CD4-positive, alpha-beta T cell treated with Interferon gamma for 1 hour (primary cell): Measurements from ENCODE around the gene SNX18.
"Not testable (repeated sequence)": the region's sequence is repeated elsewhere in the genome, so short reads cannot be mapped to it uniquely, and the experiment has no call there.

Source experiments
- DNase-seq: peaks from one replicate; pipeline ENCODE4 v3.0.0-alpha.2; 2020

Gene SNX18

DNA sequence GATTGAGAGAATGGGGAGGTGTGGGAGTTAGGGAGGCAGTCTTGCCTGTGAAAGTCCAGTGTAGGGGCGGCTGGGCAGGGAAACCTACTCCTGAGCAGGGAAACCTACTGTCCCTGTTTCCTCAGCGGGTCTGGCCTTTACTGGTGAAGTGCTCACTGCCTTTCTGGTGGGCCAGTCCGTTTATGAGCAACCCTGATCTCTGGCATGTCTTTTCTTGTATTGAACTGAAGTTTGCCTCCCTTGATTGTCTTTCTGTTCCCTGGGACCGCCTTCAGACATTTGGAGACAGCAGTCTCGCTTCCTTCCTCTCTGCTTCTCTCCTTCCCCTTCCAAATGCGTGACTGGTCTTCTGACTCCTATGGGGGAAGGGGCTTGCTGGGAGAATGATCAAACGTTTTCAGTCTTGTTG is 2.9 kb downstream of the SNX18 start:
- peak; percentile 8 for DNase-seq

- DNase-seq: no peak
Observed at GRCh38 chr5:54520940-54521339, 3.4 kb downstream of the SNX18 start.

GRCh38 chr5:54521856-54522479 is 4.4 kb downstream of the SNX18 start:
- no peak for DNase-seq

GRCh38 chr5:54523534-54523933 is 6.0 kb downstream of the SNX18 start:
- no peak for DNase-seq

DNA sequence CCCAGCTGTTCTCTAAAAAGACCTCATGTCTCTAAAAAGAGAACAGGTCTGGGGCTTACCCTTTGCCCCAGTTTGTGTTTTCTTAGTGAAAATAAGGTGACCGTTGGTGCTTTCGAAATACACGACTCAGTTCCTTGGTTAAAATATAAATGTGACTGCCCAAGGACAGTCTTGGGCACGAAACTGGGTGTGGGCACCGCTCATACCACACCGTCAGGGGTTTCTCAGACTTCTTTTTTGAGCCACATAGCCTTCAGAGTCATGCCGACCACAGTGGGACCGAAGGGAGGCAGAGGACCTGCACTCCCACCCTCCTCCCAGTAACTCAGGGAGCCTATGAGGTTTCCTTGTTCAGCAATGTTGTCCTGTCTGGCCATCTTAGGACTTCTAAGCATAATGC is 6.5 kb downstream of the SNX18 start:
- no peak for DNase-seq

DNA sequence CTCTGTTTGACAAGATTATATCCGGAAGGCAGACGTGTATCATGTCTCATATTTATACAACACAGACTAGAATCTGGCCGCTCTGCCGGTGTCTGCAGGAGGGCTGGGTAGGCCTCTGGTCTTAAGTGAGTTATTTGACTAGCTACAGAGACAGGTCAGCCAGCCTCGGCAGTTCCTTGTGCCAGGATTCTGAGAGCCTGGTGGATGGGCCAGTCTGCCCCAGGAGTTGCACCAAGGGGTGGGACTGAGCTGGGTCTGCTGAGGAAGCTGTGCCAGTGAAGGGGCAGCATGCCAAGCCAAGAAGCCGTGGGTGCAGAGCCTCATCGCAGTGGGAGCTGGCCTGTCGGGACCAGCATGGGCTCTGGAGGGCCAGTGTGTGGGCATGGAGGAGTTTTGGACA is 7.1 kb downstream of the SNX18 start:
- DNase-seq: no peak

DNA sequence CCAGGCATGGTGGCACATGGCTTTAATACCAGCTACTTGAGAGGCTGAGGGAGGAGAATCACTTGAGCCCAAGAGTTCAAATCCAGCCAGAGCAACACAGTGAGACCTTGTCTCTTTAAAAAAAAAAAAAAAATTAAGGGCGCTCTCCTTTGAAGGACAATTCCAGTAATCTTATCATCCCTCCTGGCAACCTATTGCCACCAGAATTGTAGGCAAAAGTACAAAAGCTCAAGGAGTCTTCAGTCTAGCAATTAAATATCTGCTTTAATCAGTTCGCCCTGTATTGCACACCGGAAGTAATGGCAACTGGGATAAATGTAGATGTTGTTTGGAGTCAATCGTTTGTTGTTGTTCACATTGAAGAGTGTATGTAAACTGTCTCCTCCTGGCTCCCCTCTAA is 7.7 kb downstream of the SNX18 start:
- DNase-seq: no peak

DNA sequence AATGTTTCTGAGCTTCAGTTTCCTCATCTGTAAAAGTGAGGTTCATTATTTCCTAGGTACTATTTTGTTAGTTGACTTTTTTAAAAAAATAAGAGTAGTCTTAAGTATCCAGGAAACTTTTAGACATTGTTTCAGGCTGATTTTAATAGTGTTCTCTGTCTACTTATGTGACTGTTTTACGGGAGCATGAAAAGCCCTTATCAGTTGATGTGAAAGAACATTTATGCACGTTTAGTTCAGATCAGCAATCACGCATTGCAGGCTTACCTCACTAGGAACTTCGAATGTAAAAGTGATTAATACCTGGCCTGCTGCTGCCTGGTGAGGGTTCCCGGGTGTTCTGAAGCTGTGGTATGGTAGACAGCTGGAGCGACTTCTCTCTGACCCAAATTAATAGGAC is 8.1 kb downstream of the SNX18 start:
- no peak for DNase-seq

DNA sequence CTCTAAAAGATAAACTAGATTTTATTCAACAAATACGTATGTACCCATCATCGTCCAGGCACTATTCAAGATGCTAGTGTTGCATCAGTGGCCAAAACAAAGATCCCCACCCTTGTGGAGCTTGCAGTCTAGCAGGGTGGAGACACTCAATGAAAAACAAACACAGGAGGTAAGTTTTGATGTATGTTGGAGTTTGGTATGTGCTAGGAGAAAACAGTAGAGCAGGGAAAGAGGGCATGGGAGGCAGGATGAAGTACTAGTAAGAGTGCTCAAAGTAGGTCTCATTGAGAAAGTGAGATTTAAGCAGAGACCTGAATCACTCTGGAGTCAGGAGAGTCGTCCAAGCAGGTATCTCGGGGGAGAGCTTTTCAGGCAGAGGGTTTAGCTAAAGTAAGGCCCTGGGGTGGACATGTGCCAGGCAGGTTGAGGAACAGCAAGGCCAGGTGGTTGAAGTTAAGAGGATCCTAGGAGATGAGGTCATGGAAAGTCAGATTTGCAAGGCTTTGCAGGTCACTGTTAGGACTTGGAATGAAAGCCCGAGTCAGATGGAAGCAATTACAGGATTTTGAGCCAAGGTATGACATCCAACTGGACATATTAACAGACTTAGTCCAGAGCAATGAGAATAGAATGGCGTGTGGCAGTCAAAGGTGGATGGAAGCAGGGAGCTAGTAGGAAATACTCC is 9.2 kb downstream of the SNX18 start:
- no peak for DNase-seq

GRCh38 chr5:54528633-54529209 is 11.2 kb downstream of the SNX18 start:
- no peak for DNase-seq

- DNase-seq: no peak
Observed at GRCh38 chr5:54529565-54529964, 12.0 kb downstream of the SNX18 start.

- no peak for DNase-seq
Observed at GRCh38 chr5:54531546-54531945, 14.0 kb downstream of the SNX18 start.

DNA sequence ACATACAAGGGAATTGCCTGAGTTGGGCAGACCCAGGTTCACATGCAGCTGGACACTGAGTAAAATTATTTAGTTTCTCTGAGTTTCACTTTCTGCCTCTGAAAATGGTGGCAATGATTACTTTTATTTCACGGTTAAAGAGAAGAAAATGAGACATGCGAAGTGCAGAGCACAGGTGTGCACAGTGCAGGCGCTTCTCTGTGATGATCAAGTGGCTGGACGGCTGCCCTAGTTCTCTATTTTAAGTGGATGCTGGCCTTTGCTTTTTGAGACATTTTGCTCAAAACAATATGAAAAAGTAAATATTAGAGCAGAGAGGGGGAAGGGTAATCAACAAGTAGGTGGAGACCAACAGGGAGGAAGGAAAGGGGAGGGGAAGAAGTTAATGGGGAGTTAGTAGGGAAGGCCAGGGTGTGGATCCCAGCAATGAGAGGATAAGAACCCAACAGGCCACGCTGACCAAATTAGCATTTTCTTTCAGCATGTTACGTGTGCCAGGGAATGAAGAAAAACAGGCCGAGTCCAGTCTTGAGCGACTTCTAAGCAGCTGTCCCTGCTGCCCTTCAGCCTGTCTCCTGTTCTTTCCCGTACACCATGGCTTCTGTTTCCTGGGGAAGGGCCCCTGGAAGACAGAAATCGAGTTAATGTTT is 16.1 kb downstream of the SNX18 start:
- DNase-seq: no peak

DNA sequence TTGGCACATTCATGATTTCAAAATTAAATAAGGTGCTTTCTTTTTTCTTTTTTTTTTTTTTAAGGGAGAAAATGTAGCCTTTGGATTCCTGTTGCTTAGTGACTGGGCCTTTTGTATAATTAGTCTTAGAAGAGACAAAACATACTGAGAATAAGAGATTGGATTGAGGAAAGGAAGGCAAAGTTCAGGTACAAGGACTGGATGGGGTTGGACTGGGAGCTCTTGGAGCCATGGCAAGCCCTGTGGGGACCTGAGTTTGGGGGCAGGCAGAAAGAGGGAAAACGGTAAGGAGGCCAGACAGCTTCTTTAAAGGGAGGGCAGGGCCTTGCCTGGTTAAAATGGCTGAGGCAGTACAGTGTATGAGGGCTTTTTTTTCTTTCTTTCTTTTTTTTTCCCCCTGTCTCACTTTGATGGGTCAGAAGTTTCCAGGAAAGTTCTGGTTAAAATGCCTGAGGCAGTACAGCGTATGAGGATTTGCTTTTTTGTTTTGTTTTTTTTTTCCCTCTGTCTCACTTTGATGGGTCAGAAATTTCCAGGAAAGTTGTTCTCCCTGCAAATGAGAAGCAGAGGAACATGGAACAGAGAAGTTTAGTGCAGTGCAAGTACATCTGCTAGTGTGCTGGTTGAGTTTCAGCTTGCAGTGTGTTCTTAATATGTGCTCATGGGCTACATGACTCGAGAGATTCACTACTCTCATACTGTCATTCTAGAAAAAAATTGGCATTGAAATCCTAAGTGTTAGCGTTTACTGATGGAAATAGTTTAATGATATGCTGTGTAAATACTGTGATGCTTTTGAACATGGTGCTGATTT is 16.8 kb downstream of the SNX18 start:
- no peak for DNase-seq

DNA sequence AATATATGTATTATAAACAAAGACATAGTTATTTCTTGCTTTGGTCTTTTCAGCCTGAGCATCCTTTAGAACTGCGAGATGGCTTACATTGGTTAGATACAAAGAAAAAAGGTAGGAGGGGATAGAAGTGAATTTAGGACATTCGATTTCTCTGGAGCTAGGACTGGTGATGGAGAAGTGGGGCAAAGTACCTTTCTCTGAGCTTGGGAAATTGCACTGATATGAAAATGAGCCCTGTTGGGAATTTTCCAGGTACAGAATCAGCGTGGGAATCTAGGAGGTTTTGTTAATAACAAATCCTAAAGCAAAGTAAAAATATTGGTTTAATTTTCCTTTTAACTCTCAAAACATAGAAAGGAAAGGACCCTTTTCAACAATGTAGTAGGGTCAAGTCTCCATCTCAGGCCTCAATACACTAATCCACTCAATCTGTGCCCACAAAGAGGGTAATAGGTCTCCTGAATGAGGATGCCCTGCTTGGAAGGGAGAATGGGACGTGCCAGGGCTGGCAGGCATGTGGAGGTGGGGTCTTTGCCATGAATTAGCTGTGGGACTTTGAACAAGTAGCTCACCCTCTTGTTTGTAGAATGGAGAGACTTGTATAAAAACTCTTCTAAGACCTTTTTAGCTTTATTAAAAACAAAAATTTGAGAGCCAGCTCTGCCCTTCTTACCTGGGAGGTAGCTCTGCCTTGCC is 17.7 kb downstream of the SNX18 start:
- no peak for DNase-seq

- DNase-seq: not testable (repeated sequence)
Observed at GRCh38 chr5:54536375-54536774, 18.8 kb downstream of the SNX18 start.

- DNase-seq: not testable (repeated sequence)
Observed at GRCh38 chr5:54536861-54537260, 19.3 kb downstream of the SNX18 start.

GRCh38 chr5:54537725-54538124 is 20.2 kb downstream of the SNX18 start:
- DNase-seq: no peak

DNA sequence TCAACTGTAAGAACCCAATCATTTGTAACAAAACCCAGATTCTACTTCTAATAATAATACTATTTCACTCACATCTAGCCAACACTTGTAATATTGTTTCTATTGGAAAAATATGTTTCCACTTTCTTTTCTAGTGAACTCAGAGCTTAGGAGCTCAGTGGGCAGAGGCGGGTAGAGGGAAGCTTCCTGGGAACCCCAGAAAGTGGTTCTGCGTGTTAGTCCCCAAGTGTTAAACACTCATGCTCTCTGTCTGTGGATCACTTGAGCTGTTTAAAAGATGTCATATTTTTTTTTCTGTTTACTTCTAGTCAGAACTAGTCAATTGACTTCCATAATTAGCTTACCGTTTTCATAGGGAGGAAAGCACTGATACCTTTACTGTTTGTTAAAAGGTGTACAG is 20.6 kb downstream of the SNX18 start:
- DNase-seq: no peak

DNA sequence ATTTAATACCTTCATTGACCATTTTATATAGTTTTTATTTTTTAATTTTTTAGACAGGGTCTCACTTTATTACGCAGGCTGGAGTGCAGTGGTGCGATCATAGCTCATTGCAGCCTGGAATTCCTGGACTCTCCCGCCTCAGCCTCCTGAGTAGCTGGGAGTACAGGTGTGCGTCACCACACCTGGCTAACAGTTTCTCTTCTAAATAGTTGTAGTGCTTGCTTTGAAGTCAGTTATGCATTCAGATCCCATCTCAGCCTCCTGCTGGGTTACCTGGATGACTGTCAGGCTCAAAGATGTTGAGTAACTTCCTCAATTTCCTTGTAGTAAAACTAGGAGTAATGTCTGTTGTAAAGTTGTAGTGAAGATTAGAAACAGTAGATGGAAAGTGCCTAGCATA is 21.4 kb downstream of the SNX18 start:
- no peak for DNase-seq

DNA sequence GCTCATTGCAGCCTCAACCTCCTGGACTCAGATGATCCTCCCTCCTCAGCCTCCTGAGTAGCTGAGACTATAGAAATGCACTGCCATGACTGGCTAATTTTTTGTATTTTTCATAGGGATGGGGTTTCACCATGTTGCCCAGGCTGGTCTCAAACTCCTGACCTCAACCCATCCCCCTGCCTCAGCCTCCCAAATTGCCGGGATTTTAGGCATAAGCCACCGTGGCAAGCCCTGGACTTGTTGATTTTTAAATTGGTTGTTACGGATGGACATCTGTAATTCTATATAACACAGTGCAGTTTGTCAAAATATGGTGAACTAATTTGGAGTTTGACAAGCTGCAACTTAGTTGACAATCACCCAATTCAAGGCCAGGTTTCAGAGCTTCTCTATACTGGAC is 22.7 kb downstream of the SNX18 start:
- DNase-seq: no peak
